Measurements from ENCODE around the gene PLN.

DNA sequence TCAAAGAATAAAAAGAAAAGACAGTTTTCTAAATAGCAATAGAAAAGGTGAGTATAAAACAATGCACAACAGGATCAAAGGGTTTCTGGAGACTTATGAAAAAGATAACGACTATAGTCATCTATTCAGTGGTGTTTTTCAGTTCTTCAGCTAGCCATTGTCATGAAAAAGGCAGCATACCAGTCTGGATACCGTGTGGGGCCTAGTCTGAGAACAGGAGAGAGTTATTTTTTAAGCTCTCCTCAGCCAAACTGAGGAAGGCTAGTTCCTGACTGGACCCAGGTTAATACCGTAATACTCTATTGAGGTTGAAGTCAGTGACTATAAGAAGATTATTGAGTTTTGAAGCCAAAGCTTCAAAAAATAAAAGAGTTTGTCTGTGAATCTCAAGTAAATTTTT lies 49.5 kb downstream of the PLN start:
- TF ChIP-seq EZH2phosphoT487 (IDR thresholded peaks at IDR 0.05; ENCODE audit: borderline replicate concordance, low read length) (no peak), CTCF (IDR thresholded peaks at IDR 0.05; ENCODE audit: low read depth, low read length, poor library complexity, severe bottlenecking) (no peak)

All from DOHH2 (cell line).